WTC11 (cell line): ENCODE results near the gene FAM114A1.

Experiments
- ATF2 ChIP-seq: sonication (generic); formaldehyde crosslinking; IDR thresholded peaks from 2 replicates; pipeline ENCODE4 v1.8.1; 2022; ENCODE audit warnings: low read depth, missing genetic modification reagents, borderline replicate concordance
- CTCF ChIP-seq: fragments of 200-600 bp; IDR thresholded peaks from 2 replicates; pipeline ENCODE4 v1.8.0; 2022; ENCODE audit warnings: antibody characterized with exemption
- MAX ChIP-seq: sonication (generic); formaldehyde crosslinking; IDR thresholded peaks from 2 replicates; pipeline ENCODE4 v1.8.0; 2022; ENCODE audit warnings: mild to moderate bottlenecking, missing genetic modification reagents
- MYBL2 ChIP-seq: sonication (generic); formaldehyde crosslinking; IDR thresholded peaks from 2 replicates; pipeline ENCODE4 v1.8.1; 2023; ENCODE audit warnings: mild to moderate bottlenecking, moderate library complexity, missing genetic modification reagents
- NR1H2 ChIP-seq: sonication (generic); formaldehyde crosslinking; IDR thresholded peaks from 2 replicates; pipeline ENCODE4 v1.9.0; 2021; ENCODE audit warnings: mild to moderate bottlenecking, moderate library complexity, missing genetic modification reagents
- NR3C1 ChIP-seq: sonication (generic); formaldehyde crosslinking; conservative IDR thresholded peaks from 2 replicates; pipeline ENCODE4 v1.8.1; 2023; ENCODE audit warnings: low read depth, mild to moderate bottlenecking, missing genetic modification reagents
- SP1 ChIP-seq: sonication (generic); formaldehyde crosslinking; conservative IDR thresholded peaks from 2 replicates; pipeline ENCODE4 v1.8.1; 2022; ENCODE audit warnings: missing genetic modification reagents
- TF ChIP-seq, protein P1 (sequence below): sonication (generic); formaldehyde crosslinking; IDR thresholded peaks from 2 replicates; pipeline ENCODE4 v1.8.1; 2022; ENCODE audit warnings: missing genetic modification reagents, borderline replicate concordance

GRCh38 chr4:38857354-38858096 is 10.1 kb upstream of the FAM114A1 start:
- TF ChIP-seq MYBL2: no peak
- no peak for TF ChIP-seq NR1H2 (CRISPR knock-in tag)
- no peak for TF ChIP-seq MAX (CRISPR knock-in tag)
- TF ChIP-seq CTCF: no peak
- TF ChIP-seq SP1 (CRISPR knock-in tag): no peak
- no peak for TF ChIP-seq NR3C1 (CRISPR knock-in tag)
- TF ChIP-seq, protein P1, sequence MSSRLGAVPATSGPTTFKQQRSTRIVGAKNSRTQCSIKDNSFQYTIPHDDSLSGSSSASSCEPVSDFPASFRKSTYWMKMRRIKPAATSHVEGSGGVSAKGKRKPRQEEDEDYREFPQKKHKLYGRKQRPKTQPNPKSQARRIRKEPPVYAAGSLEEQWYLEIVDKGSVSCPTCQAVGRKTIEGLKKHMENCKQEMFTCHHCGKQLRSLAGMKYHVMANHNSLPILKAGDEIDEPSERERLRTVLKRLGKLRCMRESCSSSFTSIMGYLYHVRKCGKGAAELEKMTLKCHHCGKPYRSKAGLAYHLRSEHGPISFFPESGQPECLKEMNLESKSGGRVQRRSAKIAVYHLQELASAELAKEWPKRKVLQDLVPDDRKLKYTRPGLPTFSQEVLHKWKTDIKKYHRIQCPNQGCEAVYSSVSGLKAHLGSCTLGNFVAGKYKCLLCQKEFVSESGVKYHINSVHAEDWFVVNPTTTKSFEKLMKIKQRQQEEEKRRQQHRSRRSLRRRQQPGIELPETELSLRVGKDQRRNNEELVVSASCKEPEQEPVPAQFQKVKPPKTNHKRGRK (CRISPR knock-in tag): no peak
- TF ChIP-seq ATF2 (CRISPR knock-in tag): no peak
